WI38 (cell line): ENCODE data around the gene PLXNB2.
A peak's percentile ranks its signal among the peaks of the same experiment; 100 is the strongest.

Source experiments
- H3K4me3 ChIP-seq: 2 replicates; pipeline ENCODE4 v1.5.1; 2011; ENCODE audit warnings: low read depth, mild to moderate bottlenecking, control low read depth, low read length
- TF ChIP-seq, protein P1 (sequence below): IDR thresholded peaks from 2 replicates; pipeline ENCODE4 v1.5.1; 2012; ENCODE audit warnings: low read depth, mild to moderate bottlenecking, control low read depth, low read length

The PLXNB2 gene

DNA sequence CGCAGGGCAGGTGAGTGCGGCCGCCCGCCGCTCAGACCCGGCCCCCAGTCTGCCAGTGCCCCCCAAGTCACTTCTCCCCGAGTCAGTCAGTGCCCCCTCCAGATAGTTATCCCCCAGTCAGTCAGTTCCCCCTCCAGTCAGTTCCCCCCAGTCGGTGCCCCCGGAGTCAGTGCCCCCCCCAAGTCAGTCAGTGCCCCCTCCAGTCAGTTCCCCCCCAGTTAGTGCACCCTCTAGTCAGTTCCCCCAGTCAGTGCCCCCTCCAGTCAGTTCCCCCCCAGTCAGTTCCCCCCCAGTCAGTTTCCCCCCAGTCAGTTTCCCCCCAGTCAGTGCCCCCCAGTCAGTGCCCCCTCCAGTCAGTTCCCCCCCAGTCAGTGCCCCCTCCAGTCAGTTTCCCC is 36.1 kb upstream of the PLXNB2 start:
- H3K4me3 ChIP-seq: peak overlapping the region; percentile 77
- TF ChIP-seq, protein P1, sequence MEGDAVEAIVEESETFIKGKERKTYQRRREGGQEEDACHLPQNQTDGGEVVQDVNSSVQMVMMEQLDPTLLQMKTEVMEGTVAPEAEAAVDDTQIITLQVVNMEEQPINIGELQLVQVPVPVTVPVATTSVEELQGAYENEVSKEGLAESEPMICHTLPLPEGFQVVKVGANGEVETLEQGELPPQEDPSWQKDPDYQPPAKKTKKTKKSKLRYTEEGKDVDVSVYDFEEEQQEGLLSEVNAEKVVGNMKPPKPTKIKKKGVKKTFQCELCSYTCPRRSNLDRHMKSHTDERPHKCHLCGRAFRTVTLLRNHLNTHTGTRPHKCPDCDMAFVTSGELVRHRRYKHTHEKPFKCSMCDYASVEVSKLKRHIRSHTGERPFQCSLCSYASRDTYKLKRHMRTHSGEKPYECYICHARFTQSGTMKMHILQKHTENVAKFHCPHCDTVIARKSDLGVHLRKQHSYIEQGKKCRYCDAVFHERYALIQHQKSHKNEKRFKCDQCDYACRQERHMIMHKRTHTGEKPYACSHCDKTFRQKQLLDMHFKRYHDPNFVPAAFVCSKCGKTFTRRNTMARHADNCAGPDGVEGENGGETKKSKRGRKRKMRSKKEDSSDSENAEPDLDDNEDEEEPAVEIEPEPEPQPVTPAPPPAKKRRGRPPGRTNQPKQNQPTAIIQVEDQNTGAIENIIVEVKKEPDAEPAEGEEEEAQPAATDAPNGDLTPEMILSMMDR: no peak

DNA sequence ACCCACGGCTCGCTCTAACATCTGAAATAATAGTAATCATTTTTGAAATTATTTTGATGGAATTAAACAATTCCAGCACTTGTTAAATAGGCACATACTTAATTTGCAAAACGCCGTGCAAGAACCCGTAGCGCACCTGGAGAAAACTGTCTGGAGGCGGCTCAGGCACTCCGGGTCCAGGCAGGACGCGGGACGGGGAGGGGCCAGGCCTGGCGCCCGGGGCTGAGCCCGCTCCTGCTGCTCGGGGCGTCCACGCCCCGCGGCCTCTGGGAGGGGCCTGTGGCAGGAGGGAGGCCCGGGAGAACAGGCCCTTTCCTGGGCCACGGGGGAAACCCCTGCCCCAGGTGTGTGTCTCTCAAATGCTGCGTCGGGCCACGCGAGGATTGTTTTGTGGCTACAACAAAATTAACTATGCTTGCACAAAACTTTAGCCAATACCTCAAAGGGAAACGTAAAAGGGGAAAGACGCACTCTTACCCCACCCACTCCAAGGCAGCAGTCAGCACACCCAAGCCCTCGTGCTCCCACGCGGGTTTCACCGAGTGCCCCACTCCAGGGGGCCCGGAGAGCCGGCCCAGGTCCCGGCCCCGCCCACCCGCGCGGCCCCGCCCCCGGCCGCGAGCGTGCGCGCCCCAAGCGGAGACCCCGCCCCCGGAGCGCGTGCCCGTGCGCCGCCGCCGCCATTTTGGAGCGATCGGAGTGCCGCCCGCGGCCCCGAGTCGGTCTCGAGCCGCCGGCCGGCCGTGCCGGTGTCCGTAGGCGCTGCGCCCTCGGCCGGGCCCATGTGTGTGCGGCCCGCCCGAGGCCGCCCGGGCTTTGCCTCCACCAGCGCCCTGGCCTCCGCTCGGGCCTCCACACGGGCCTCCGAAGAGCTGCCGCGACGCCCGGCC is 35.5 kb upstream of the PLXNB2 start, which contains the start of gene PPP6R2:
TSS of gene PPP6R2 (plus strand) at position 677 of the 890 bp plus-strand sequence. CDS start 50,582 bp downstream, outside the sequence.
- TF ChIP-seq, protein P1: no peak
- peak within 1 kb of the TSS; percentile 77 for H3K4me3 ChIP-seq

DNA sequence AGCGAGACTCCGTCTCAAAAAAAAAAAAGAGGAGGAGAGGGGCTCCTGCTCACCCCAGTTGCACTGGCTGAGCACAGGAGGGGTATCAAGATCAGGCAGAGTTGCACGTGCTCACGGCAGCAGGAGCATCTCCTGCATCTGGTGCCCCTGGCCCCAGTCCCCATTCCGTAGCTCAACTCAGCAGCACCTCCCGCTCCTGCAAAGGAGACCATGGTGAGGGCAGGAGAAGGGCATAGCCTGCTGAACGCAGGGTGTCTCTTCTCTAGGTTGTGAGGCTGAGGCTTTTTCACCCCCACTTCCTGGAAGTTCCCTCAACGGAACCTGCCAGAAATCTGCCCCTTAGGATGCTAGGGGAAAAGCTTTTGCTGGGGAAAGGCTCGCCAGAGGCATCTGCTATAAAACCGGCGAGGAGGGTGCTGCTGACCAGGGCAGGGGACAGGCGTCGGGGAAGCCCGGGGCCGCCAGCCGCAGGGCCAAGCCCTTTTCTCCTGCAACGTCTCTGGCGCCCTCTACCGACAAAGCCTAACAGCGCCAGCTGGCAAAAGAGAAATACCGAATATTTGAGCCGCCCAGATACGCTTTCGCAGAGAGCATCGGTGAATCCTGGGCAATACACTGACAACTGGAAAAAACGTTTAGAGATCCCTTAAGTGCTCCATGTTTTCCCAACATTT is 34.7 kb upstream of the PLXNB2 start:
- H3K4me3 ChIP-seq: peak overlapping the region; percentile 67
- TF ChIP-seq, protein P1: peak; percentile 89

DNA sequence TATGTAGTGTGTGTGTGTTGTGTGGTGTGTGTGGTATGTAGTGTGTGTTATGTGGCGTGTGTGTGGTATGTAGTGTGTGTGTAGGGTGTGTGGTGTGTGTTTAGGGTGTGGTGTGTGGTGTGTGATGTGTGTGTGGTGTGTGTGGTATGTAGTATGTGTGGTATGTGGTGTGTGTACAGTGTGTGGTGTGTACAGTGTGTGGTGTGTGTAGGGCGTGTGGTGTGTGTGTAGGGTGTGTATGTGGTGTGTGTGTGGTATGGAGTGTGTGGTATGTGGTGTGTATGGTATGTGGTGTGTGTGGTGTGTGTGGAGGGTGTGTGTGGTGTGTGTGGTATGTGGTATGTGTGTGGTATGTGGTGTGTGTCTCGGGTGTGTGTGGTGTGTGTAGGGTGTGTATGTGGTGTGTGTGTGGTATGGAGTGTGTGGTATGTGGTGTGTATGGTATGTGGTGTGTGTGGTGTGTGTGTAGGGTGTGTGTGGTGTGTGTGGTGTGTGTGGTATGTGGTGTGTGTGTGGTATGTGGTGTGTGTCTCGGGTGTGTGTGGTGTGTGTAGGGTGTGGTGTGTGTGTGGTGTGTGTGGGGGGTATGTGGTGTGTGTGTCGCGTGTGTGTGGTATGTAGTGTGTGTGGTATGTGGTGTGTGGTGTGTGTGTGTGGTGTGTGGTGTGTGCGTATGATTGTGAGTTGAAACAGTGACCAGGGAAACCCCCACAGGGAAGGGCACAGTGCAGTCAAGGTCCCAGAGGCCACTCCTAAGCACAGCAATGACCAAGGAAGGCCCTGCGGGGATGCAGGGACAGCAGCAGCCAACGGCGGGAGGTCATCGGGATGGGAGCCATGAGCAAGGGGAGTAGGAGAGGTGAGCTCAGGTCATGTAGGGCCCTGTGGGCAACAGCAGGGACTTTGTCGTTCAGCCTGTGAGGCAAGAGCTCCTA is 32.8 kb upstream of the PLXNB2 start:
- H3K4me3 ChIP-seq: no peak overlapping the region

DNA sequence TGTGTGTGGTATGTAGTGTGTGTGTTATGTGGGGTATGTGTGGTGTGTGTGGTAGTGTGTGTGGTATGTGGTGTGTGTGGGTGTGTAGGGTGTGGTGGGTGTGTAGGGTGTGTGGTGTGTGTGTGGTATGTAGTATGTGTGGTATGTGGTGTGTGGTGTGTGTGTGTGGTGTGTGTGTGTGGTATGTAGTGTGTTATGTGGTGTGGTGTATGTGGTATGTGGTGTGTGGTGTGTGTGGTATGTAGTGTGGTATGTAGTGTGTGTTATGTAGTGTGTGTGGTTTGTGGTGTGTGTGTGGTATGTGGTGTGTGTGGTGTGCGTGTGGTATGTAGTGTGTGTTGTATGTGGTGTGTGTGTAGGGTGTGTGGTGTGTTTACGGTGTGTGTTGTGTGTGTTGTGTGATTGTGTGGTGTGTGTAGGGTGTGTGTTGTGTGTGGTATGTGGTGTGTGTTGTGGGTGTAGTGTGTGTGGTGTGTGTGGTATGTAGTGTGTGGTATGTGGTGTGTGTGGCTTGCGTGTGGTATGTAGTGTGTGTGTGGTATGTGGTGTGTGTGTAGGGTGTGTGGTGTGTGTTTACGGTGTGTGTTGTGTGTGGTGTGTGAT is 31.5 kb upstream of the PLXNB2 start:
- TF ChIP-seq, protein P1: no peak
- H3K4me3 ChIP-seq: no peak overlapping the region

More for the DNA sequence above, 32.8 kb upstream of the PLXNB2 start:
- TF ChIP-seq, protein P1: no peak

DNA sequence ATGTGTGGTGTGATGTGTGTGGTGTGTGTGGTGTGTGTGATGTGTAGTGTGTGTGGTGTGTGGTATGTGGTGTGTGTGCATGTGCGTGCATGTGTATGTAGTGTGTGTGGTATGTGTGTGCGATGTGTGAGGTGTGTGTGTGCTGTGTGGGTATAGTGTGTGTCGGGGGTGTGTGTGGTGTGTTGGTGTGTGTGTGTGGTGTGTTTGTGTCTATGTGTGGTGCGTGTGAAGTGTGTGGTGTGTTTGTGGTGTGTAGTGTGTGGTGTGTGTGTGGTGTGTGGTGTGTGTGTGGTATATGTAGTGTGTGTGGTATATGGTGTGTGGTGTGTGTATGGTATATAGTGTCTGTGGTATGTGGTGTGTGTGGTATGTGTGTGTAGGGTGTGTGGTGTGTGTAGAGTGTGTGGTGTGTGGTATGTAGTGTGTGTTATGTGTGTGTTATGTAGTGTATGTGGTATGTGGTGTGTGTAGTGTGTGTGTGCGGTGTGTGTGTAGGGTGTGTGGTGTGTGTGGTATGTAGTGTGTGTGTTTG is 30.7 kb upstream of the PLXNB2 start:
- H3K4me3 ChIP-seq: no peak overlapping the region
- TF ChIP-seq, protein P1: no peak
